ENCODE results near the gene ADGRV1.

DNA sequence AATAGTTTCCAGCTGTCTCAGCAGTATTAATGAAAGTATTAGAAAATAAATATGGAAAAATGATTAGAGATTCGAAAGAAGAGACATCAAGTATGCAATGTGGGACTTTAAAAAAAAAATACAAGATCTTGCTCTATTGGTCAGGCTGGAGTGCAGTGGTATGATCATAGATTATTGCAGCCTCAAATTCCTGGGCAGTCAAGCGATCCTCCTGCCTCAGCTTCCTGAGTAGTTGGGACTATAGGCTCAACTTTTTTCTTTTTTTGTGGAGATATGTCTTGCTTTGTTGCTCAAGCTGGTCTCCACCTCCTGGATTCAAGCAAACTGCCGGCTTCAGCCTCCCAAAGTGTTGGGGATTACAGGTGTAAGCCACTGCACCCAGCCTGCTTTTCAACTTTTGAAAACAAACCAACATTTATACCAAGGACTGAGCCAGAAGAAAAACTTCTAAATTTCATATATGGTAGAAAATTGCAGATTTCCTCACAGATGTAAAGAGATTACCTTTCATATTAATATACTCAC, 323.1 kb downstream of the ADGRV1 start:
- TF ChIP-seq, protein P1, sequence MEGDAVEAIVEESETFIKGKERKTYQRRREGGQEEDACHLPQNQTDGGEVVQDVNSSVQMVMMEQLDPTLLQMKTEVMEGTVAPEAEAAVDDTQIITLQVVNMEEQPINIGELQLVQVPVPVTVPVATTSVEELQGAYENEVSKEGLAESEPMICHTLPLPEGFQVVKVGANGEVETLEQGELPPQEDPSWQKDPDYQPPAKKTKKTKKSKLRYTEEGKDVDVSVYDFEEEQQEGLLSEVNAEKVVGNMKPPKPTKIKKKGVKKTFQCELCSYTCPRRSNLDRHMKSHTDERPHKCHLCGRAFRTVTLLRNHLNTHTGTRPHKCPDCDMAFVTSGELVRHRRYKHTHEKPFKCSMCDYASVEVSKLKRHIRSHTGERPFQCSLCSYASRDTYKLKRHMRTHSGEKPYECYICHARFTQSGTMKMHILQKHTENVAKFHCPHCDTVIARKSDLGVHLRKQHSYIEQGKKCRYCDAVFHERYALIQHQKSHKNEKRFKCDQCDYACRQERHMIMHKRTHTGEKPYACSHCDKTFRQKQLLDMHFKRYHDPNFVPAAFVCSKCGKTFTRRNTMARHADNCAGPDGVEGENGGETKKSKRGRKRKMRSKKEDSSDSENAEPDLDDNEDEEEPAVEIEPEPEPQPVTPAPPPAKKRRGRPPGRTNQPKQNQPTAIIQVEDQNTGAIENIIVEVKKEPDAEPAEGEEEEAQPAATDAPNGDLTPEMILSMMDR (IDR thresholded peaks at IDR 0.05; ENCODE audit: insufficient read depth, low read length, poor library complexity, severe bottlenecking): no peak
- TF ChIP-seq EZH2phosphoT487 (conservative IDR thresholded peaks at IDR 0.05; ENCODE audit: low read length): no peak

Data from SU-DHL-6 (cell line).